Ishikawa (cell line): ENCODE measurements around the gene TSG101.

Experiments used
- CEBPB ChIP-seq: IDR thresholded peaks from 2 replicates; pipeline ENCODE4 v1.6.1; 2012
- CREB1 ChIP-seq: IDR thresholded peaks from 2 replicates; pipeline ENCODE4 v1.6.1; 2012; ENCODE audit warnings: low read depth
- EGR1 ChIP-seq: IDR thresholded peaks from 2 replicates; pipeline ENCODE4 v1.6.1; 2012
- EP300 ChIP-seq: IDR thresholded peaks from 2 replicates; pipeline ENCODE4 v1.6.1; 2012; ENCODE audit warnings: borderline replicate concordance
- MAX ChIP-seq: IDR thresholded peaks from 2 replicates; pipeline ENCODE4 v1.6.1; 2012
- NFIC ChIP-seq: IDR thresholded peaks from 2 replicates; pipeline ENCODE4 v1.6.1; 2012
- RAD21 ChIP-seq: IDR thresholded peaks from 2 replicates; pipeline ENCODE4 v1.6.1; 2012; ENCODE audit warnings: low read depth
- TAF1 ChIP-seq: IDR thresholded peaks from 2 replicates; pipeline ENCODE4 v1.6.1; 2012; ENCODE audit warnings: low read depth, mild to moderate bottlenecking
- TCF12 ChIP-seq: IDR thresholded peaks from 2 replicates; pipeline ENCODE4 v1.6.1; 2012; ENCODE audit warnings: low read depth
- TEAD4 ChIP-seq: IDR thresholded peaks from 2 replicates; pipeline ENCODE4 v1.6.1; 2012
- YY1 ChIP-seq: IDR thresholded peaks from 2 replicates; pipeline ENCODE4 v1.6.1; 2012; ENCODE audit warnings: low read depth
- ZBTB7A ChIP-seq: IDR thresholded peaks from 2 replicates; pipeline ENCODE4 v1.6.1; 2012; ENCODE audit warnings: low read depth
- TF ChIP-seq, protein P1 (sequence below): IDR thresholded peaks from 2 replicates; pipeline ENCODE4 v1.6.1; 2012
- TF ChIP-seq, protein P2 (sequence below): IDR thresholded peaks from 2 replicates; pipeline ENCODE4 v1.6.1; 2012; ENCODE audit warnings: low read depth, mild to moderate bottlenecking

The TSG101 gene

DNA sequence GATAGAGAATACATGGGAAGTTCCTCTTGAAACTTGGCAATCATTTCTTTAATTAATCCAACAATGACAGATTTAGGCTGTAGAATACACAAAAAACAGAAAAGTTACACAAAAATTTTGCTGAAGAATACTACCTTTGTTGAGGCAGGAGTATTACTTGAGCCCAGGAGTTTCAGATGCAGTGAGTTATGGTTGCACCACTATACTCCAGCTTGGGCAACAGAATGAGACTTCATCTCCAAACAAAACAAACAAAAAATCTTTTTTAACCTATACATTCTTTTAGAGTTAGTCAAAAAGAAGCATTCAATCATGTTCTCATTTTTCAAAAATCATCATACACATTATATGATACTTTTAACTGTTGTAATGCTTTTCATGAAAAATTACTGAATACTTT lies 39.7 kb upstream of the TSG101 start:
- TF ChIP-seq MAX (no peak), NFIC (no peak), CEBPB (no peak), EGR1 (no peak), TEAD4 (no peak), YY1 (no peak)
- TF ChIP-seq, protein P1, sequence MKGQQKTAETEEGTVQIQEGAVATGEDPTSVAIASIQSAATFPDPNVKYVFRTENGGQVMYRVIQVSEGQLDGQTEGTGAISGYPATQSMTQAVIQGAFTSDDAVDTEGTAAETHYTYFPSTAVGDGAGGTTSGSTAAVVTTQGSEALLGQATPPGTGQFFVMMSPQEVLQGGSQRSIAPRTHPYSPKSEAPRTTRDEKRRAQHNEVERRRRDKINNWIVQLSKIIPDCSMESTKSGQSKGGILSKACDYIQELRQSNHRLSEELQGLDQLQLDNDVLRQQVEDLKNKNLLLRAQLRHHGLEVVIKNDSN = no peak
- TF ChIP-seq, protein P2, sequence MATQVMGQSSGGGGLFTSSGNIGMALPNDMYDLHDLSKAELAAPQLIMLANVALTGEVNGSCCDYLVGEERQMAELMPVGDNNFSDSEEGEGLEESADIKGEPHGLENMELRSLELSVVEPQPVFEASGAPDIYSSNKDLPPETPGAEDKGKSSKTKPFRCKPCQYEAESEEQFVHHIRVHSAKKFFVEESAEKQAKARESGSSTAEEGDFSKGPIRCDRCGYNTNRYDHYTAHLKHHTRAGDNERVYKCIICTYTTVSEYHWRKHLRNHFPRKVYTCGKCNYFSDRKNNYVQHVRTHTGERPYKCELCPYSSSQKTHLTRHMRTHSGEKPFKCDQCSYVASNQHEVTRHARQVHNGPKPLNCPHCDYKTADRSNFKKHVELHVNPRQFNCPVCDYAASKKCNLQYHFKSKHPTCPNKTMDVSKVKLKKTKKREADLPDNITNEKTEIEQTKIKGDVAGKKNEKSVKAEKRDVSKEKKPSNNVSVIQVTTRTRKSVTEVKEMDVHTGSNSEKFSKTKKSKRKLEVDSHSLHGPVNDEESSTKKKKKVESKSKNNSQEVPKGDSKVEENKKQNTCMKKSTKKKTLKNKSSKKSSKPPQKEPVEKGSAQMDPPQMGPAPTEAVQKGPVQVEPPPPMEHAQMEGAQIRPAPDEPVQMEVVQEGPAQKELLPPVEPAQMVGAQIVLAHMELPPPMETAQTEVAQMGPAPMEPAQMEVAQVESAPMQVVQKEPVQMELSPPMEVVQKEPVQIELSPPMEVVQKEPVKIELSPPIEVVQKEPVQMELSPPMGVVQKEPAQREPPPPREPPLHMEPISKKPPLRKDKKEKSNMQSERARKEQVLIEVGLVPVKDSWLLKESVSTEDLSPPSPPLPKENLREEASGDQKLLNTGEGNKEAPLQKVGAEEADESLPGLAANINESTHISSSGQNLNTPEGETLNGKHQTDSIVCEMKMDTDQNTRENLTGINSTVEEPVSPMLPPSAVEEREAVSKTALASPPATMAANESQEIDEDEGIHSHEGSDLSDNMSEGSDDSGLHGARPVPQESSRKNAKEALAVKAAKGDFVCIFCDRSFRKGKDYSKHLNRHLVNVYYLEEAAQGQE = no peak

- TF ChIP-seq YY1 (no peak), MAX (no peak), CEBPB (no peak), EP300 (no peak), CREB1 (no peak)
These were observed 37.4 kb upstream of the TSG101 start for GRCh38 chr11:18564149-18564548.

- TF ChIP-seq TAF1 (no peak), TCF12 (no peak), ZBTB7A (no peak), TEAD4 (no peak), YY1 (no peak), CEBPB (no peak), EP300 (no peak), CREB1 (no peak), EGR1 (no peak)
- TF ChIP-seq, protein P2 = no peak
These were observed 36.5 kb upstream of the TSG101 start for GRCh38 chr11:18563090-18563730.

DNA sequence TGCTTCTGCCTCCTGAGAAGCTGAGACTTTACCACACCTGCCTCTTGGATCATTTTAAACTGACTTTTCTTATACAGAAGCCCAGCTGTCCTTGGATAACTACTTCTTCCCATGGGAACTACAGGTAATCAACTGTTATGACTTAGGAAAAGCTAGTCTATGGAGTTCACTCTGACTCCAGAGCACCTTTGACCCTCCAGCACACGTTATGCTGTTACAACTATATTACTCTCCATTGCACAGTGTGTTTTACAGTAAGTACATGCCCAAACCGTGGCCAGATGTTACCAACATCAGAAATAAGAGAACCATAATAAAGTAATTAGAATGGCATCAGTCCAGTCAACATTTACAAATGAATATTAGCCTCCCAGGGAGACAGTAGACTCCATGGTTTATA lies 21.3 kb upstream of the TSG101 start:
- TF ChIP-seq, protein P1 = no peak
- TF ChIP-seq TEAD4 (no peak), YY1 (no peak), ZBTB7A (no peak), EGR1 (no peak), MAX (no peak), TAF1 (no peak)

- TF ChIP-seq ZBTB7A (no peak), RAD21 (peak; percentile 54)
These were observed 13.7 kb upstream of the TSG101 start for GRCh38 chr11:18540207-18541009.

DNA sequence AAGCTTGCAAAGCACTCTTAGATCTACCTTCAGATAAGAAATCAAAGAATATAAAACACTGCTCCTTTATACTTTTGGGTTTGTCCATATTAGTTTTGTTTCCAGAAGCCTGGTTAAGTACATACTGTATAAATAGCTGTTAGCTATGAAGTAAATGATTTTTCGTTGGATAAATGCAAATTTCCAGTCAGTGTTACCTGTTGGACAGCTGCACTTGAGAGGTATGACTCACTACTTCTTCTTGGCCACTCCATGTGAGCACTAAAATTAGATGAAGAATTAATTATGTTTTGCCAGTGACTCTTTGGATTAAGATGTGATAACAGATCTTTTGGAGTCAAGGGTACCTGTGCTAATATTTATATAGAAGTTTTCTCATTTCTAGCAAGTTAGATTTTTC lies 9.5 kb upstream of the TSG101 start:
- TF ChIP-seq, protein P2 = no peak
- no peak for TF ChIP-seq ZBTB7A
- no peak for TF ChIP-seq CEBPB
